Measurements from ENCODE around the gene MAMSTR.

MAMSTR gene

DNA sequence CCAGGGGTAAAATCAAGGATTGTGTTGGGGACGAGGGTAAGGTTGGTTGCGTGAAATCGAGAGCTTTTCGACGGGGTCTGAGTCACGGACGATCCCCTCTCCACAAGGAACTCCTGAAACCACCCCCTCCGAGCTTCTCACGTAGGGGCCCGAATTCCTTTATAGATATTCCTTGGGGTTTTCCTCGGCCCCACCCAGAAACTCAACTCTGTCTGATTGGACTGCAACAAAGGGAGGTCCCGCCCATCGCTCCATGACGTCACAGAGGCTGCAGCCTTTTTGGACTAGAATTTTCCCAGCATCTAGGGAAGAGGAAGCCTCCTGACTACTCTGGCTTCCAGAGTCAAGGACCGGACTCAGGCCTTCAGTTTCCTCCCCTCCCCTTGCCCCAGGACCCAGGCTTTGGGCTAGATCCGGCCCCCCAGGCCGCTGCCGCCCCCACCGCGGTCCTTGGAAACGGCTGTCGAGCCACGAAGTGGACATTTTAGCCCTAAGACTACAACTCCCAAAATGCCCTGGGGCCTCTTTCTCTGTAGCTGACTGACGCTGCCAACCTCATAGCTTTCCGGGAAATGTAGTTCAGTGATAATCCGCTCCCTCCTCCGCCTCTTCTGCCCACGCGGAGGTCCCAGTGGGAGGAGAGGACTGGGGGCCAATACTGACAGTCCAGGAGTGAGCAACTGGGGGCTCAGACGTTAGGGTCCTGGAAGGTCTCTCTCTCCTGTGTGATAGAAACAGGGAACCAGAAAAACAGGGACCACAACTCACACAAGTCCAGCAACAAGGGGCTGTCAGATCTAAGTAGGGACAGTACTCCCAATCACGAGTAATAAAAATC is 27.4 kb upstream of the MAMSTR start, which contains the start of gene IZUMO1:
Gene IZUMO1 (minus strand): TSS at position 172 of the 838 bp plus-strand sequence. CDS start 1,050 bp downstream, outside the sequence.
- DNase-seq (ENCODE audit: low read depth, low spot score): peak; percentile 25

DNA sequence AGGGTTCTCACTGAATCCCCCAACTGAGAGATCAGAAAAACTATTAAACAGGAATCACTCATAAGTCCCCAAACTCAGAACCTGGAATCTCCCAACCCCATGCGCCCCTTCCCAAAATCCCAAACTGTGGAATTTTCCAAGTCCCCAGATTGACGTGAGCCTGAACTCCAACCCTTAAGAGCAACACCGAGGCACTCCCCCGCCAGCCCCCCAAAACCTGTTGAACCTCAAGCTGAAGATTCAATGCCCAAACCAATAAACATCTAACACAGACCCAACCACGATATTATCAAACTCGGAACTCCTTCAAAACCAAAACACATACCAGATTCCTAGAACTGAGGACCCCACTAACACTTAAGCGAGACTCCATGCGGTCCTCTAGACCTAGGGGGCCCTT is 26.6 kb upstream of the MAMSTR start:
- DNase-seq (ENCODE audit: low read depth, low spot score): no peak

DNA sequence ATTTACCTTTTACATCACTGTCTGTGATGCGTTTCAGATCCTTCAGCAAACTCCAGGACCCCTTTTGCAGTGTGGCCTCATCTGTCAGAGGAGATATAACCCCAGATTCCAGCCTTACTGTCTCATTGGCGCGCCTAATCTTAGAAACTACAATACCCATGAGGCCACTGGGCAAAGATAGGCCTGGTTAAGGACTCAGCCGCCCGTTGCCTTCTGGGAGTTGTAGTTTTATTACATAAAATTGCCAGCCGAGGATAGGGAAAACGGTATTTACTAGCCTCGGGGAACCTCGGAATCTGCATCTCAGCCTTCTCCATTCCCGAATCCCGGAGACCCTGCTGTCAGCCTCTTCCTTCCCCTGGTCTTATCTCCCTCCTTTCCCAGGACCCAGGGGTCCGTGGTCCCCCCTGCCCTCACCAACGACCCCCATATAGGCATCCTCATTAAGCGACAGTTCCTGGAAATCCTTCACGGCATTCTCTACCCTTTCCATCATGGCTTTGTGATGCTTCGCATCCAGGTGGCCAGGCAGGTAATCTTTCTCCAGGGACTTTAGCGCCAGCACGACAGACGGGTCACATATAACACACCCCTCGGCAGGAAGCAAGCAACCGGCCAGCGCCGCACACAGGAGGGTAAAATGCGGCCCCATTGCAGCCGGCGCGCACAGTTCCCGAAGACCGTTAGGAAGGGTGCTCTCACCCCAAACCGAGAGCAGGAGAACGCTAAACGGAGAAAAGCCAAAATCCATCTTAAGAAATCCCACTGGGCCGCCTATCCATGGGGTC is 25.9 kb upstream of the MAMSTR start:
- DNase-seq (ENCODE audit: low read depth, low spot score): no peak

DNA sequence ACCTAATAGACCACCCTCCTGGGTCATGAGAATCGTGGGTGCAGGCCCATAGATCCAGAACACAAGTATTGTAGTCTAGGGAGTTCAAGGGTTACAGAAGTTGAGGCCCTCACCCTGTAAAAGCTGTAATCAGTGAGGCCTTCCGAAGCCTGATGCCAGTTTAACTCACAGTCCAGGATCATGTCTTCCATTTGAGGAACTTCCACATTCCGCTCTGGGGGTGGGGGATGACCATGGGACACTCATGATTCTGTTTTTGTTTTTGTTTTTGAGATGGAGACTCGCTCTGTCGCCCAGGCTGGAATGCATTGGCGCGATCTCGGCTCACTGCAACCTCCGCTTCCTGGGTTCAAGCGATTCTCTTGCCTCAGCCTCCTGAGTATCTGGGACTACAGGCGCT is 22.6 kb upstream of the MAMSTR start:
- no peak for DNase-seq (ENCODE audit: low read depth, low spot score)

DNA sequence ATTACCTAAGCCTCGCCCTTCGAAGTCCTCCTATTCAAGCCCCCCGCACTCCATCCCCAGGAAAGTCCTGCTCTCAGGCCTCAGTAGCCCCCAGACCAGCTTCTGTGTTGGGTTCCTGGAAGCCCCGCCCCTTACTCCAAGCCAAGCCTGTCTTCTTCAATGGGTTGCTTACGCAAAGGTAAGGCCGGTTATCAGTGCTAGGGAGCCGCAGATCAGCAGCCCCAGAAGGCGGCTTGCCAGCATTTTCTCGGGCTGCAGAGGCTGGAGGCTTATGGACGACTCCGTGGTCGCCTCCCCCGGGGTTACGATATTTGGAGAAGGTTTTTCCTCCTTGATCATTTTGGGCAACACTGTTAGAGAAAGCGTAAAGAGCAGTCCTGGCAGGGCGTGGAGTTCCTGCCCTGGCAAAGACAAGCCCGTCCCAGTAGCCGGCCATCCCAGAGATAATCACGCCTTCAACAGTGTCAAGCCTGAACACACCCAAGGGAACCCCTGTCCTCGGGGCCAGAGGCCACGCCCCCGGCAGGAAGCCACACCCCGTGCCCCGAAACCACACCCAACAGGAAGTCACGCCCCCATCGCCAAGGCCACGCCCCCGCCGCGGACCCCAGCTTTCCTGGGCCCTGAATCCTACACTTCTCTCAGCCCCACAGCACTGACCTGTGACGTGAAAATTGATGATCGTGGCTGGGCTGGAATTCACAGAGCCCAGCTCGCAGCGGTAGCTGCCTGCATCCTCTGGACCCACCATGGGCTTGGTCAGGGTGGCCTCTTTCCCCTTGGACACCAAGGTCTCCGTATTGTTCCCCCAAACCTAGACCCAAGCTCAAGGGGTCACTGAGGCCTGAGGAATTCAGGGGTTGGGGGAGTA is 21.8 kb upstream of the MAMSTR start:
- no peak for DNase-seq (ENCODE audit: low read depth, low spot score)

DNA sequence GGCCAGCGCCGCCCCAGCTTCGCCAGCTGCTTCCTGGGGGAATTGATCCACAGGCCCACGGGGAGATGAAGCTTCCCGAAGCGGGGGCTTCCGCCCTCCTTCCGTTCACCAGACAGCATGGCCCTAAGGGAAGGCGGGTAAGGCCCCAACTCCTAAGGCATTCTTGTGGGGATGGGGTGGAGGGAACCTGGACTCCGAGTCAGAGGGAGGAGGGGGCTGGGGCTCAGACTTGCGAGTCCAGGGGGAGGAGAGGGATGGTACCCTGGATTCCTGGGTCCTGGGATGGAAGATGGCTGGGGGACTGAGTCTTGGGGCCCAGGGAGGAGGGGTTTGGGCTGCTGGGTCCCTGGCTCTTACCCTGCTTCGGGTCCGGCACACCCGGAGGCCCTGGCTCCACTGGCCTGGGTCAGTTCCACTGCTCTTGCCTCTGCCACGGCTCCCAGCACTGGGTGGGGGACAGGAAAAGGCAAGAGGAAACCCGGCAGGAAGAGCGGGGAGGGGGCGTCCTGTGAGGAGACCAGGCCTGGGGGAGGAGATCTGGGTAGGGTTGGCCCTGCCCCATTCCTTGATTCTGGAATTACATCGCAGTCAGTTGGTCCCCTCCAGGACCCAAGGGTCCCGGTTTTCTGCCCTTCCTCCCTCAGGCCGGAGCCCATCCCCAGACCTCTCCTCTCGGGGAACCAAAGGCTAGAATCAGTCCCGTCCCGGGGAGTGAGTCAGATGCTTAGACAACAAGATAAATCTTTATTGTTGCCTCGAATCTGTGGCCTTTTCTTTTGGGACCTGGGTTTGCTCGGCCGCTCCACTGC is 20.8 kb upstream of the MAMSTR start, which contains the start of gene RASIP1:
Gene RASIP1 (minus strand): TSS at position 447 of the 809 bp plus-strand sequence. CDS start 328 bp downstream, at position 119.
- DNase-seq (ENCODE audit: low read depth, low spot score): no peak

DNA sequence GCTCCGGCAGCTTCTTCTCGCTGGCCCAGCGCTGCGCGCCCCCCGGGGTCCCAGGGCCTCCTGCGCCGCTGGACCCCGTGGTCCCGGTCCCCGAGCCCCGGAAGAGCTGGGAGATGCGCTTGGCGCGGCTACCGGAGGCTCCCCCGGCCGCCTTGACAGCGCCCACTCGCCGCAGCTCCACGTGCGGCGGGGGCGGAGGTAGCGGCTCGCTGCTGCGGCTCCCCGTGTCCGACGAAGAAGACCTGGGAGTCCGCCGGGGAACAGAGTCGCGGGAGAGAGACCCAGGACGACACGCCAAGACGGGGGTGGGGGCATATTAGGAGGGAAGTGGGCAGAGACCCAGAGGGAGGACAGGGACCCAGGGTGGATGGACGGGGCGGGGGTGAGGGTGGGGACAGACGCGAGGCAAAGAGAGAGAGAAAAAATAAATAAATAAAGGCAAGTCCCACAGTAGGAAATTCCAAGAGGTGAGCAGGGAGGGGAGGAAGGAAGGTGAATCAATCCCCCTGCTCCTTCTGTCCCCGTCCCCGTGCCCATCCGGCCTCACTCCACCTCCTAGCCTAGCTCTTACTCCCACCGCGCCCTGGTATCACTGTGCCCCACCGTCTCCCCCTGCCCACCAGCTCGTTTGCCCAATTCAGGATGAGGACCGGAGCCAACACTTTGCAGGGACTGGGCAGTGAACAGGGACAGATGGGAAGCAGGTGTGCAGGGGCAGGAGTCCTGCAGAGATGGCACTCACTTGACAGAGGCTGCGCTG is 20.1 kb upstream of the MAMSTR start:
- DNase-seq (ENCODE audit: low read depth, low spot score): no peak

DNA sequence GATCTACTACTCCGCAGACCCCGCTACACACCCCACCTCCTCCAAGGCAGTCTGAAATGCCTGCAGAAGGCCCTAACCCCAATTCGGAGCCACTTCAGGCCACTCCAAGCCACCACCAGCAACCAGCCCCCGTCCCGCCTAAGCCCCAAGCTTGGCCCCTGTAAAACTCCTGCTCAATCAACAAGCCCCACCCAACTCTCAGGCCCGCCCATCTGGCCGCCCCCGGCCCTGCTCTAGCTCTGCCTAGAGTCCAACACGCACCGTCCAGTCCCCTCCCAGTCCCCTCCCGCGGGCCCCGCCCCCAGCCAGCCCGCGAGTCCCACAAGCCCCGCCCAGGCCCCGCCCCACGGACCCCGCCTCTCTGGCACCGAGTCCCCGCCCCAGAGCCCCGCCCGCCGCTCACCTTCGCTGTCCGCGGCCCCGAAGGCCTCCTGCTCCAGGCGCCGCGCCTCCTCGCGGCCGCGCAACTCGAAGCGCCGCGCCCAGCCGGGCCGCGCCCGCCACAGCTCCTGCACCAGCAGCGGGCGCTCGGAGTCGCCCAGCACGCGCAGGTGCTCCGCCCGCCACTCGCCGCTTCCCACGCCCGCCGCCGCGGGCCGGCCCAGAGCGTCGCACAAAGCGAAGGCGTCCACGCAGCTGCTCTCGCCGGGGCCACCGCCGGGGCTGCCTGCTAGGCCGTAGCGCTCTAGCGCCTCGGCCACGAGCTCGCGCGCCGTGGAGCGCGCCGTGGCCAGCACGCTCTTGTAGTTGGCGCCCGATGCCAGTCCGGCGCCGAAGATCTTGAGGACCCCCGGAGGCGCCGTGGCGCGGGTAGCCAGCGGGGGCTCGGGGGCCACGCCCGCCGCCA is 19.3 kb upstream of the MAMSTR start:
- peak; percentile 79 for DNase-seq (ENCODE audit: low read depth, low spot score)

DNA sequence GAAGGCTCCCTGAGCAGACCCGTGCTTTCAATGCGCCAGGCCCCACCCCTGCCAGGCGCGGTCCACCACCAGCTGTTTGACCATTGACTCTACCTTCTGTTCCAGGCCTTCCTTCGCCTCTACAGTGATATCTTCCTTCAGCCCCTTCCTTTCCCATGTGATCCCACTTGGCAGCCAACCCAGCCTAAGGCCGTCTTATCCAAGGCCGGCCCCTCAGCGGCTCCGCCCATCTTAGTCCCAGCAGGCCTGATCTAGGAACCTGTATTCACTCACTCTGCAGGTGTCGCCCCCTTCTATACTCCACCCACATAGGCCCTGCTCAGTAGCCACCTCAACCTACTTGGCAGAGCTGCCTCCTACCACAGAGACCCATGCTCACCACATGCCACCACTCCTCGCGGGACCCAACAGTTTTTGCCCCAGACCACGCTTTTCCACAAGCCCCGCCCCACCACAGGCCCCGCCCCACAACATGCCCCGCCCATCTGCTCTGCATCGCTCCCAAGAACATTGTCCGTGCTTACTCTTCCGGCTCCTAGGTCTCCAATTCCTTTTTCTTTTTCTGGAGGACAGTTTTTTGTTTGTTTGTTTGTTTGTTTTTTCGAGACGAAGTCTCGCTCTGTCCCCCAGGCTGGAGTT is 18.0 kb upstream of the MAMSTR start:
- DNase-seq (ENCODE audit: low read depth, low spot score): no peak

DNA sequence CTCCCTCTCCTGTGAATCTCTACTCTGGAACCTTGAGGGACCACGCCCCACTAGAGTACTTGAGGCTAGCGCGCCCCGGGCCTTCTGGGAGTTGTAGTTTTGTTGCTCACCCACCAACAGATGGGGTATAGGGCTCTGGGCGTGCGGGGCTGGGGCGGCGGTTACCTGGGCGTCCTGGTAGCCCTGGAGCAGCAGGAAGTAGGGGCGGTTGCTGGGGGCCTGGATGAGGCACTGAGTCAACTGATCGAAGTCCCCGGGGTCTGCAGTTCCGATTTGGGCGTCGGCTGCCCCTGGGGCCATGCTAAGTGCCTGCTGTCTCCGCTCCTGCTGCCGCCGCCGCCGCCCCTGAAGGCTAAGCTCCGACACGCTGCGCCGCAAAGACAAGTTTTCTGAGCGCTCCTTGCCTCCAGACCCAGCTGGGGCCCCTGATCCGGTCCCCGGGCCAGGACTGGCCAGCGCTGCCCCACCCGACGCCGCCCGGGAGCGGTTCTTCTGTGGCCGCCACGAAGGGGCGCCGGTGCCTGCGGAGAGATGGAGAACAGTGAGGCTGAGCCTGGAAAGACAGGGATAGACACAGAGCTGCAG is 15.6 kb upstream of the MAMSTR start:
- no peak for DNase-seq (ENCODE audit: low read depth, low spot score)

DNA sequence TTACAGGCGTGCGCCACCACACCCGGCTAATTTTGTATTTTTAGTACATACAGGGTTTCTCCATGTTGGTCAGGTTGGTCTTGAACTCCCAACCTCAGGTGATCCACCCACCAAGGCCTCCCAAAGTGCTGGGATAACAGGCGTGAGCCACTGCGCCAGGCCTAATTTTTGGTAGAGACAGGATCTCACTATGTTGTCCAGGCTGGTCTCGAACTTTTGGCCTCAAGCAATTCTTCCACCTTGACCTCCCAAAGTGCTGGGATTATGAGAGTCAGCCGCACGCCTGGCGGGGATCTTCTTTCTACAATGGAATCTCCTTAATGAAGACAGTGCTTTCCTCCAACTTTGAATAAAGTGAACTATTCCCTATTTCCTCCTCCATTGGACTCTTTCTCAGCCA is 15.1 kb upstream of the MAMSTR start:
- no peak for DNase-seq (ENCODE audit: low read depth, low spot score)

DNA sequence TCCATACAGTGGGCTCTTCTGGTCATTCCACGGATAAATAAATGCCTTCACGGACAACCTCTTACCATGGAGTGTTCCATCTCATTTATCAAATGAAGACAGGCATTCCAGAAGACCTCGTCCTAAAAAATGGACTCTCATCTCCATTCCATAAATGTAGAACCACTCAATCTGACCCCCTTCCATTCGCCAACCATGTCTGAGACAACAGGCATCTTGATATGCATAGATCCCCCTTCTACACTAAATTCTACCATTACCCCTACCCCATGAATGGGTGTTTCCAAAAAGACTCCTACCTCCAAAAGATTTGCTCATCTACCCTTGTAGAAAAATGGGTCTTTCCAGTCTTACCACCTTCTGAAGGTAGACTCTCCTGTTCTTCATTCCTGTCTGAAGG is 11.9 kb upstream of the MAMSTR start:
- DNase-seq (ENCODE audit: low read depth, low spot score): no peak

DNA sequence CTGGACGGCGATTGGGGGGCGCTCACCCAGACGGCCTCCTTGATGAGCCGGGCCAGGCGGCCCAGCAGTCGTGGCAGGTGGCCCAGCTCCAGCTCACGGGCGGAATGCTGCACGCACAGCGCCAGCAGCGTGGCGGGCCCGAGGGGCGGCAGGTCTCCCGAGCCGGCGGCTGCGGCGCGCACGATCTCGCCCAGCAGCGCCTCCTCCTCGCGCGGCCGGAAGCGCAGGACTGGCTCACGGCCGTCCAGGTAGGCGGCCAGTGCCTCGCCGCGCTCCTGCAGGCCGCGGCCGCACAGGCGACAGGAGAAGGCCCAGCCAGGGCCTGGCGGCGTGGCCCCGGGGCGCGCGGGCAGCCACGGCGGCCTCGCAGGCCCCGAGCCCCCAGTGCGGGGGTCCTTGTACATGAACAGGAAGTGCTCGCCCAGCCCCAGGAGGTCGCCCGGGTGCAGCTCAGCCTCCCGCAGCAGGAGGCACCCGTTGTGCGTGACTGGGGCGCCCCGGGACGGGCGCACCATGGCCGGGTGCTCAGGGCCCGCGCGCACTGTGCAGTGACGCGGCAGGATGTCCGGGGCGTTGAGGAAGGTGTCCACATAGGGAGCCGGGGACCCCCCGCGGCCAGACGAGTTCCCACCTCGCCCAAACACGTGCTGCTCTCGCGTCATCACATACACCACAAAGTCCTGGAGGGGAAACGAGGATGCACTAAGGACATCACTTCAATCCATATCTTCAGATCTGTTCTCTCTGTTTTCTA is 9.6 kb upstream of the MAMSTR start:
- no peak for DNase-seq (ENCODE audit: low read depth, low spot score)

DNA sequence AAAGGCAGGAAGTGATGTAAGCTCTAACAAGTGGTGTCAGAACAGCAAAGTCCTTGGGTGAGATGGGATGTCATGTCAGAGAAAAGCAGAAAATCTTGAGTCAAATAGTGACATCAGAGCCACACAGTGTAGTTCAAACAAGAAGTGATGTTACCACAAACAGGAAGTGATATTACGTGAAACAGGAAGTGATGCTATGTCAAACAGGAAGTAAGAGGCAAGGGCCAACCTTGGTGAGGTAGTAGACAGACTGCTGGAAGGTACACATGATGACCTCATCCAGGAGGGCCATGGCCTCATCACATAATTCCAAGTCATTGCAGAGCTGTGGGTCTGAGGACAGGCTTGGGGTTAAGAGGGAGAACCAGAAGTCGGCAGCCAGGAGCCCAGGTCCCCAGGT is 7.0 kb upstream of the MAMSTR start:
- DNase-seq (ENCODE audit: low read depth, low spot score): no peak

DNA sequence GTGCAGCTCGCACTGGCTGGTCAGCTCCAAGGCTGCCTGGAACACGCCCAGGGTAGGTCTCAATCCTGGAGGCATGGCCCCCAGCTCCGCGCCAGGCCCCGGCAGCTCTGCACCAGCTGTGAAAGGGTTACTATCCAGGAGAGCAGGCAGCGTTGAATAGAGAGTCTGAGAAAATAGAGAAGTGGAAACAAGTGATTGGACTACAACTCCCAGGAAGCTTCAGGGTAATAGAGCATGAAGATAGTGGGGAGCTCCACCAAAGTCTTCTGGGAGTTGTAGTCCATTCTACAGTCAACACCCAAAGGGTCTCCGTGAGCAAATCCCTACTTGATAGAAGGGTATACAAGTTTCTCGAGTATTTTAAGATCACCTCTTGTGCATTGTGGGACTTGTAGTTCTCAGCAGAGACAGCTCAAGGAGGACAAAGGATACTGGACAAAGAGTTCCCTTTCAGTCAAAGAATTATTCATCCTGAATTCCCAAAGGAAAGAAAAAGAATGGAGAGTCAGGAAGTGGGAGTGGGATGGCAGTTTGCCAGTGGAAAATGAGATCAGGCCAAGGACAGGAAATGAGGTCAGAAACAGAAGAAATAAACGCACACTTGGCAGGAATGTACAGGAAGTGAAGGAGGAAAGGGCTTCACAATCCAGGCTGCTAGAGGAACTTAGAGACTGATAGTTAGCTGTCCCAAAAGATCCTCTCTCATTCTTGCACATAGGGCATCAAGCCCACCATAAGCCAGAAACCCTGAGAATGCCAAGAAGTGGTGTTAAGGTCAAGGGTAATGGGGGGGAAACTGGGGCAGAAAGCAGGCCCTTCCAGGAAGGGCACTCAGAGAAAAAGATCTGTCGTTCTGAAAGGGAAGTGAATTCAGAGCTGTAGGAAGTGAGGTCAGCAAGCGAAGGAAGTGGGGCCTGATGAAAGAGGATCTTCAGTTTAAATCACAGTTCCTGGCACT is 5.5 kb upstream of the MAMSTR start:
- no peak for DNase-seq (ENCODE audit: low read depth, low spot score)

DNA sequence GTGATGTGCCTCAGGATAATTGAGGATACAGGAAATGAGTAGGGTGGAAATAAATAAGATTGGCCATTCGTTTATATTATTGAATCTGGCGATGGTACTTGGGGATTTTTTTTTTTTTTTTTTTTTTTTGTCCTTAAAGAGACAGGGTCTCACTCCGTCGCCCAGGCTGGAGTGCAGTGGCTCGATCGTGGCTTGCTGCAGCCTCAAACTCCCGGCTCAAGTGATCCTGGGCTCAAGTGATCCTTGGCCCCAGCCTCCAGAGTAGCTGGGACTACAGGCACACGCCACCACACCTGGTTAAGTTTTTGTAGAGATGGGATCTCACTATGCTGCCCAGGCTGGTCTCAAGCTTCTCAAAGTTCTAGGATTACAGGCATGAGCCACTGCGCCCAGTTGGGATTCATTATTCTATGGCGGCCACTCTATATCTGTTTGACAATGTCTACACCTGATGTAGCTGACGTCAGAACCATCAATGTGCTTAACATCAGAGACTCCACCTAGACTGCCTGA is 2.7 kb upstream of the MAMSTR start:
- DNase-seq (ENCODE audit: low read depth, low spot score): no peak
